H9 (cell line): ENCODE data around the gene MRTFB. TPM values are rescaled to one million over a fixed set of nuclear protein-coding genes. Genes with fewer than 3 reads are reported as not detected.

ENCODE experiments used
- DNase-seq: peaks from one replicate; pipeline ENCODE4 v3.0.0-alpha.2; 2017
- H2AFZ ChIP-seq: one replicate; pipeline ENCODE4 v1.6.1; 2013; ENCODE audit warnings: mild to moderate bottlenecking, low read length, control low read depth, moderate library complexity
- H2AK5ac ChIP-seq: 2 replicates; pipeline ENCODE4 v1.6.1; 2013; ENCODE audit warnings: low read length, control low read depth, mixed read lengths; ENCODE audit not compliant: insufficient read length
- H2BK120ac ChIP-seq: one replicate; pipeline ENCODE4 v1.6.1; 2013; ENCODE audit warnings: low read depth, mild to moderate bottlenecking, low read length, control low read depth, inconsistent platforms; ENCODE audit not compliant: poor library complexity, severe bottlenecking
- H2BK12ac ChIP-seq: 2 replicates; pipeline ENCODE4 v1.6.1; 2013; ENCODE audit warnings: low read length, control low read depth, mixed read lengths, low read depth; ENCODE audit not compliant: insufficient read length
- H2BK15ac ChIP-seq: 2 replicates; pipeline ENCODE4 v1.6.1; 2013; ENCODE audit warnings: low read depth, low read length, control low read depth
- H2BK20ac ChIP-seq: one replicate; pipeline ENCODE4 v1.6.1; 2013; ENCODE audit warnings: low read depth, mild to moderate bottlenecking, low read length, control low read depth, inconsistent platforms; ENCODE audit not compliant: poor library complexity, severe bottlenecking
- H2BK5ac ChIP-seq: 2 replicates; pipeline ENCODE4 v1.6.1; 2013; ENCODE audit warnings: low read length, control low read depth, mixed read lengths; ENCODE audit not compliant: insufficient read length
- H3K14ac ChIP-seq: 2 replicates; pipeline ENCODE4 v1.6.1; 2013; ENCODE audit warnings: low read length, control low read depth; ENCODE audit not compliant: insufficient read depth
- H3K18ac ChIP-seq: 2 replicates; pipeline ENCODE4 v1.6.1; 2013; ENCODE audit warnings: low read depth, mild to moderate bottlenecking, mixed read lengths, low read length, control low read depth; ENCODE audit not compliant: insufficient read length
- H3K23ac ChIP-seq: 2 replicates; pipeline ENCODE4 v1.6.1; 2013; ENCODE audit warnings: low read length, control low read depth, mixed read lengths, low read depth; ENCODE audit not compliant: insufficient read length
- H3K23me2 ChIP-seq: 2 replicates; pipeline ENCODE4 v1.6.1; 2013; ENCODE audit warnings: low read depth, mild to moderate bottlenecking, mixed read lengths, low read length, control low read depth; ENCODE audit not compliant: insufficient read length, poor library complexity, severe bottlenecking
- H3K27ac ChIP-seq: 2 replicates; pipeline ENCODE4 v1.5.1; 2013; ENCODE audit warnings: low read length, control low read depth, mixed read lengths, low read depth; ENCODE audit not compliant: insufficient read length
- H3K27me3 ChIP-seq: 2 replicates; pipeline ENCODE4 v1.6.1; 2013; ENCODE audit warnings: low read length, control low read depth, inconsistent platforms; ENCODE audit not compliant: insufficient read depth
- H3K4ac ChIP-seq: 2 replicates; pipeline ENCODE4 v1.6.1; 2013; ENCODE audit warnings: low read depth, mild to moderate bottlenecking, control low read depth, inconsistent platforms, low read length, moderate library complexity
- H3K4me1 ChIP-seq: 2 replicates; pipeline ENCODE4 v1.6.1; 2013; ENCODE audit warnings: low read length, control low read depth, inconsistent platforms; ENCODE audit not compliant: insufficient read depth
- H3K4me2 ChIP-seq: 2 replicates; pipeline ENCODE4 v1.6.1; 2013; ENCODE audit warnings: low read length, control low read depth, mixed read lengths; ENCODE audit not compliant: insufficient read length, insufficient read depth
- H3K56ac ChIP-seq: 2 replicates; pipeline ENCODE4 v1.6.1; 2013; ENCODE audit warnings: low read depth, mild to moderate bottlenecking, mixed read lengths, low read length, control low read depth; ENCODE audit not compliant: insufficient read length
- H3K79me1 ChIP-seq: 2 replicates; pipeline ENCODE4 v1.6.1; 2013; ENCODE audit warnings: low read depth, mild to moderate bottlenecking, moderate library complexity, low read length, control low read depth, inconsistent platforms; ENCODE audit not compliant: insufficient read depth, poor library complexity, severe bottlenecking
- H3K79me2 ChIP-seq: 2 replicates; pipeline ENCODE4 v1.6.1; 2013; ENCODE audit warnings: low read length, control low read depth, inconsistent platforms; ENCODE audit not compliant: insufficient read depth
- H3K9ac ChIP-seq: 2 replicates; pipeline ENCODE4 v1.6.1; 2013; ENCODE audit warnings: low read length, control low read depth, mixed read lengths; ENCODE audit not compliant: insufficient read length; ENCODE audit errors: extremely low read depth
- H3K9me3 ChIP-seq: one replicate; pipeline ENCODE4 v1.6.1; 2013; ENCODE audit warnings: low read depth, low read length, inconsistent platforms; ENCODE audit not compliant: control insufficient read depth
- H3T11ph ChIP-seq: one replicate; pipeline ENCODE4 v1.6.1; 2013; ENCODE audit warnings: mild to moderate bottlenecking, low read length, control low read depth, inconsistent platforms
- H4K20me1 ChIP-seq: one replicate; pipeline ENCODE4 v1.6.1; 2013; ENCODE audit not compliant: control insufficient read depth, insufficient read length, insufficient read depth
- H4K5ac ChIP-seq: 2 replicates; pipeline ENCODE4 v1.6.1; 2013; ENCODE audit warnings: low read depth, mild to moderate bottlenecking, mixed read lengths, low read length, control low read depth; ENCODE audit not compliant: insufficient read length
- H4K8ac ChIP-seq: replicated peaks from 2 replicates; pipeline ENCODE4 v1.6.1; 2013; ENCODE audit warnings: low read length, control low read depth, mixed read lengths, low read depth; ENCODE audit not compliant: insufficient read length
- H4K91ac ChIP-seq: 2 replicates; pipeline ENCODE4 v1.6.1; 2013; ENCODE audit warnings: low read depth, mild to moderate bottlenecking, moderate library complexity, mixed read lengths, low read length, control low read depth; ENCODE audit not compliant: insufficient read length
- H3K27ac Mint-ChIP-seq, 3 experiments: 2 replicates in 2 of 3; 3 replicates in 1 of 3; pipeline ENCODE4 v1.8.0; 2020 to 2021; ENCODE audit warnings: mixed read lengths in 3 of 3, mild to moderate bottlenecking in 1 of 3, moderate library complexity in 1 of 3
- H3K27me3 Mint-ChIP-seq: 2 replicates; pipeline ENCODE4 v1.8.0; 2021; ENCODE audit warnings: low read depth, mild to moderate bottlenecking, moderate library complexity, mixed read lengths
- H3K36me3 Mint-ChIP-seq, 3 experiments: 2 replicates in 2 of 3; 3 replicates in 1 of 3; pipeline ENCODE4 v1.8.0; 2020 to 2021; ENCODE audit warnings: low read depth in 3 of 3, mixed read lengths in 3 of 3; ENCODE audit not compliant: insufficient read depth in 1 of 3
- H3K4me1 Mint-ChIP-seq, 2 experiments: 2 replicates each; pipeline ENCODE4 v1.8.0; 2020; ENCODE audit warnings: mixed read lengths in 2 of 2
- H3K4me3 Mint-ChIP-seq, 2 experiments: 2 replicates in 1 of 2; 3 replicates in 1 of 2; pipeline ENCODE4 v1.8.0; 2020 to 2021; ENCODE audit warnings: mild to moderate bottlenecking in 2 of 2, mixed read lengths in 2 of 2, moderate library complexity in 1 of 2
- H3K9me3 Mint-ChIP-seq, 2 experiments: 2 replicates in 1 of 2; 3 replicates in 1 of 2; pipeline ENCODE4 v1.8.0; 2020; ENCODE audit warnings: mild to moderate bottlenecking in 2 of 2, mixed read lengths in 2 of 2, moderate library complexity in 1 of 2
- CTCF ChIP-seq: fragments of 200-600 bp; sonication (generic); conservative IDR thresholded peaks from 3 replicates; pipeline ENCODE4 v1.8.0; 2021; ENCODE audit warnings: antibody characterized with exemption, mild to moderate bottlenecking
- WGBS: extraction: QIAGEN DNeasy Blood & Tissue Kit; methylation state at CpG from one replicate; pipeline ENCODE4 v1.1.7; 2013; ENCODE audit warnings: missing lambda C conversion rate, low lambda C conversion rate, mixed read lengths; ENCODE audit not compliant: insufficient read length; ENCODE audit errors: extremely low coverage; 5-methylcytosine and 5-hydroxymethylcytosine counted together
- total RNA-seq: library from RNA; stranded (reverse); gene quantifications from 2 replicates; pipeline ENCODE4 v1.2.1, GENCODE V29; 2021

Gene MRTFB
- total RNA-seq, 1 experiment from 2014 or later = 29.9 TPM

GRCh38 chr16:14186795-14187221 lies 115.7 kb downstream of the MRTFB start:
- H3K4me3 Mint-ChIP-seq = peak overlapping the region in 1 of 2 experiments; percentile 69; a peak in 3 of 5 replicates
- H3K27ac ChIP-seq = no peak overlapping the region

More at GRCh38 chr16:14186795-14187221, 115.7 kb downstream of the MRTFB start:
- Histone ChIP-seq H3K56ac (no peak overlapping the region), H3K4ac (no peak overlapping the region), H2BK5ac (no peak overlapping the region), H3K14ac (no peak overlapping the region), H3K27me3 (no peaks in the 10 kb centered on the region), H3K4me2 (peak overlapping the region; percentile 39), H3K23ac (no peak overlapping the region), H3K23me2 (no peaks in the 10 kb centered on the region), H2AFZ (no peak overlapping the region), H3K4me1 (peaks cover 3% of the 10 kb centered on the region), H4K5ac (no peak overlapping the region), H3K9me3 (no peaks in the 10 kb centered on the region), H3K9ac (no peak overlapping the region), H3K18ac (no peak overlapping the region), H2BK15ac (no peak overlapping the region), H2AK5ac (no peak overlapping the region), H4K91ac (no peak overlapping the region), H2BK12ac (no peak overlapping the region), H4K20me1 (no peaks in the 10 kb centered on the region), H3K79me1 (no peaks in the 10 kb centered on the region), H3T11ph (no peak overlapping the region), H3K79me2 (no peaks in the 10 kb centered on the region), H4K8ac (no peak overlapping the region), H2BK120ac (no peak overlapping the region), H2BK20ac (no peak overlapping the region)
- H3K9me3 Mint-ChIP-seq = no peaks in the 10 kb centered on the region
- DNase-seq = no peak
- TF ChIP-seq CTCF = no peak
- H3K4me1 Mint-ChIP-seq = peaks cover 23 to 26% of the 10 kb centered on the region in 2 experiments
- WGBS = no CpG with 5 or more reads among the region's 5 CpGs
- peak overlapping the region; percentile 10 to 59 (median 15); a peak in 5 of 7 replicates for H3K27ac Mint-ChIP-seq
- no peaks in the 10 kb centered on the region for H3K27me3 Mint-ChIP-seq
- no peaks in the 10 kb centered on the region for H3K36me3 Mint-ChIP-seq
